Dermis microvascular lymphatic vessel endothelial cell (primary cell): ENCODE measurements around the gene EVX2. TPM values are rescaled to one million over a fixed set of nuclear protein-coding genes. Genes with fewer than 3 reads are reported as not detected.

Experiments used
- DNase-seq, 2 donors: peaks; one replicate each; pipeline versions ENCODE4 v3.0.0 to v3.0.0-alpha.2; 2010; ENCODE audit warnings: low read depth in 2 of 2
- total RNA-seq: library from RNA; depleted of rRNA; stranded (reverse); fragments of >200 nt; gene quantifications from 2 replicates; pipeline ENCODE4 v1.2.1, GENCODE V29; 2014

Gene EVX2
- total RNA-seq, 1 donor from 2014 or later = not detected

GRCh38 chr2:176082824-176083751 is 674 bp downstream of the EVX2 start:
- DNase-seq = no peak

GRCh38 chr2:176082525-176082823 is 1.3 kb downstream of the EVX2 start:
- no peak for DNase-seq

- no peak for DNase-seq
Observed at GRCh38 chr2:176081837-176082524, 1.8 kb downstream of the EVX2 start.

GRCh38 chr2:176081376-176081836 is 2.4 kb downstream of the EVX2 start:
- no peak for DNase-seq

- no peak for DNase-seq
Observed at GRCh38 chr2:176080540-176081375, 3.0 kb downstream of the EVX2 start.

- peak in 1 of 2 donors; percentile 63 for DNase-seq
Observed at GRCh38 chr2:176079831-176080539, 3.8 kb downstream of the EVX2 start.

- no peak for DNase-seq
Observed at GRCh38 chr2:176079285-176079830, 4.4 kb downstream of the EVX2 start.

GRCh38 chr2:176078541-176079284 is 5.0 kb downstream of the EVX2 start:
- no peak for DNase-seq

GRCh38 chr2:176076796-176077195 is 7.0 kb downstream of the EVX2 start:
- DNase-seq = no peak

- DNase-seq = no peak
Observed at GRCh38 chr2:176076063-176076462, 7.7 kb downstream of the EVX2 start.

GRCh38 chr2:176075481-176075880 is 8.3 kb downstream of the EVX2 start:
- no peak for DNase-seq

- DNase-seq = no peak
Observed at GRCh38 chr2:176074919-176075425, 8.8 kb downstream of the EVX2 start.

GRCh38 chr2:176072951-176073904 is 10.5 kb downstream of the EVX2 start:
- no peak for DNase-seq

- no peak for DNase-seq
Observed at GRCh38 chr2:176072292-176072669, 11.5 kb downstream of the EVX2 start.

GRCh38 chr2:176071330-176072291 is 12.2 kb downstream of the EVX2 start:
- DNase-seq = no peak

- DNase-seq = no peak
Observed at GRCh38 chr2:176068419-176068832, 15.3 kb downstream of the EVX2 start.

GRCh38 chr2:176067589-176068418 is 16.0 kb downstream of the EVX2 start:
- DNase-seq = no peak
